Measurements from ENCODE around the gene S100PBP.
"Not testable (repeated sequence)": the region's sequence is repeated elsewhere in the genome, so short reads cannot be mapped to it uniquely, and the experiment has no call there.

The S100PBP gene

GRCh38 chr1:32783851-32784250, 33.6 kb upstream of the S100PBP start:
- FAIRE-seq (no peak), DNase-seq (ENCODE audit: extremely low spot score, insufficient read length, low read depth) (no peak)

- FAIRE-seq, result no peak
These were observed 32.6 kb upstream of the S100PBP start for GRCh38 chr1:32784817-32785216.

DNA sequence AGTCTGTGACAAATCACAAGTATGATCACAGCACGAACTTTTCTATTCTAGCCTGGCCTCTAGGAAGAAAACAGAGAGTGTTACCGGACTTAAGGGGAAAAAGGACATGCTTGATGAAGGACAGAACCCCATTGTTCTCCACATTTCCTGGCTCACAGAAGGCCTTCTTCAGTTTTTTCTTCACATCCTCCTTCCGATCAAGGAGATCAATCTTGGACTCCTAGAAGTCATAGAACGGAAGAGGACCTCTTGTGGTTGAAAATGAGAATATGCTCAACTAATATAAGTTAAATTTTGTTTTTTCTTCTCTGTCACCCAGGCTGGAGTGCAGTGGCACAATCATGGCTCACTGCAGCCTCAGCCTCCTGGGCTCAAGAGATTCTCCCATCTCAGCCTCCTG, 30.6 kb upstream of the S100PBP start:
- peak; percentile 71 for FAIRE-seq
- no peak for DNase-seq (ENCODE audit: extremely low spot score, insufficient read length, low read depth)

More at GRCh38 chr1:32784817-32785216, 32.6 kb upstream of the S100PBP start:
- no peak for DNase-seq (ENCODE audit: extremely low spot score, insufficient read length, low read depth)

GRCh38 chr1:32789356-32789755, 28.1 kb upstream of the S100PBP start:
- not testable (repeated sequence) for FAIRE-seq; DNase-seq (ENCODE audit: extremely low spot score, insufficient read length, low read depth)

DNA sequence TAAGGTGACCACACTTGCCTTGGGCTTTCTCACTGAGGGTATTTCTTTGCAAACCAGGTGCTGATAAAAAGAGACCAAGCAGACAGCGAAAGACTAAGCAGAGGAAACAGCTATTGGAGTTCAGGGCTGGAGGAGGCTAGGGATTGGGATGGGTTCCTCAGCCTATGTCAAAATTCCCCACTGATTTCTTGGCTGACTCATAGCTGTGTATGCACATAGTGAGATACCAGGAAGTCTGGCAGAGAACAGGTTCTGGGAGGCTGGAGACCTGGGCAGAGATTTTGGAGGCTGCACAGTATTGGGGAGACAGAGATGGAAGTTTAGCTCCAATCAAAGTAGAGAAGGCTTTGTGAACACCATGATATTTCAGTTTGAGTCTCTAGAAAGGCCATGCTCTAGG, 25.6 kb upstream of the S100PBP start:
- FAIRE-seq, result no peak
- no peak for DNase-seq (ENCODE audit: extremely low spot score, insufficient read length, low read depth)

DNA sequence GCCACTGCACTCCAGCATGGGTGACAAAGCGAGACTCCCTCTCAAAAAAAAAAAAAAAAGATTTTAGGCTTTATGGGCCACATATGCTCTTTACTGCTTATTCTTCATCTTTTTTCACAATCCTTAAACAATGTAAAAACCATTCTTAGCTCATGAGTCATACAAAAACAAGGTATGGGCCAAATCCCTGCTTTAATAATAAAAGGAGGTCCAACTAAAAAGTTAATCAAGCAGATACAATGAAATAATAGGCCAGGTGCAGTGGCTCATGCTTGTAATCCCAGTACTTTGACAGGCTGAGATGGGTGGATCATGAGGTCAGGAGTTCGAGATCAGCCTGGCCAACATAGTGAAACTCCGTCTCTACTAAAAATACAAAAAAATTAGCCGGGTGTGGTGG, 21.7 kb upstream of the S100PBP start:
- not testable (repeated sequence) for FAIRE-seq; DNase-seq (ENCODE audit: extremely low spot score, insufficient read length, low read depth)

- DNase-seq (ENCODE audit: extremely low spot score, insufficient read length, low read depth), result no peak
- FAIRE-seq, result no peak
These were observed 20.0 kb upstream of the S100PBP start for GRCh38 chr1:32797456-32797855.

GRCh38 chr1:32798191-32798590, 19.3 kb upstream of the S100PBP start:
- FAIRE-seq, result no peak

GRCh38 chr1:32798679-32799416, 18.6 kb upstream of the S100PBP start:
- DNase-seq (ENCODE audit: extremely low spot score, insufficient read length, low read depth) (no peak), FAIRE-seq (peak; percentile 77)

More at GRCh38 chr1:32798191-32798590, 19.3 kb upstream of the S100PBP start:
- no peak for DNase-seq (ENCODE audit: extremely low spot score, insufficient read length, low read depth)

DNA sequence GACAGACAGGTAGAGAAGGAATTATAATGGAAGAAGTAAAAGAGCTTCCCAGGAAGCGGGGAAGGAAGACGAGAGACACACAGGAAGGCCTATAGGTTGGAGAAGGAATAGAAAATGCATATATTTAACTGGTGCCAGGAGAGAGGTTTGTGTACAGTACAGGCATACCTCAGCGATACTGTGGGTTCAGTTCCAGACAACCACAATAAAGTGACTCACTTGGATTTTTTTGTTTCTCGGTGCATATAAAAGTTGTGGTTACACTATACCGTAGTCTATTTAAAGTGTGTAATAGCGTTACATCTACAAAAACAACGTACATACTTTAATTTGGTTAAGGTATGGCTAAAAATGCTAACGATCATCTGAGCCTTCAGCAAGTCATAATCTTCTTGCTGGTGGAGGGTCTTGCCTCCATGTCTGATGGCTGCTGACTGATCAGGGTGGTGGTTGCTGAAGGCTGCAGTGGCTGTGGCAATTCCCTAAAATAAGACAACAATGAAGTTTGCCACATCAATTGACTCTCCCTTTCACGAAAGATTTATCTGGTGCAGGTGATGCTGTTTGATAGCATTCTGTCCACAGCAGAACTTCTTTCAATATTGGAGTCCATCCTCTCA, 16.2 kb upstream of the S100PBP start:
- FAIRE-seq (no peak), DNase-seq (ENCODE audit: extremely low spot score, insufficient read length, low read depth) (no peak)

DNA sequence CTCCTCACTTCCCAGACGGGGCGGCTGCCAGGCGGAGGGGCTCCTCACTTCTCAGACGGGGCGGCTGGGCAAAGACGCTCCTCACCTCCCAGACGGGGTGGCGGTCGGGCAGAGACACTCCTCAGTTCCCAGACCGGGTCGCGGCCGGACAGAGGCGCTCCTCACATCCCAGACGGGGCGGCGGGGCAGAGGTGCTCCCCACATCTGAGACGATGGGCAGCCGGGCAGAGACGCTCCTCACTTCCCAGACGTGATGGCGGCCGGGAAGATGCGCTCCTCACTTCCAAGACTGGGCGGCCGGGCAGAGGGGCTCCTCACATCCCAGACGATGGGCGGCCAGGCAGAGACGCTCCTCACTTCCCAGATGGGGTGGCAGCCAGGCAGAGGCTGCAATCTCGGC, 13.0 kb upstream of the S100PBP start:
- DNase-seq (ENCODE audit: extremely low spot score, insufficient read length, low read depth); FAIRE-seq: not testable (repeated sequence)

DNA sequence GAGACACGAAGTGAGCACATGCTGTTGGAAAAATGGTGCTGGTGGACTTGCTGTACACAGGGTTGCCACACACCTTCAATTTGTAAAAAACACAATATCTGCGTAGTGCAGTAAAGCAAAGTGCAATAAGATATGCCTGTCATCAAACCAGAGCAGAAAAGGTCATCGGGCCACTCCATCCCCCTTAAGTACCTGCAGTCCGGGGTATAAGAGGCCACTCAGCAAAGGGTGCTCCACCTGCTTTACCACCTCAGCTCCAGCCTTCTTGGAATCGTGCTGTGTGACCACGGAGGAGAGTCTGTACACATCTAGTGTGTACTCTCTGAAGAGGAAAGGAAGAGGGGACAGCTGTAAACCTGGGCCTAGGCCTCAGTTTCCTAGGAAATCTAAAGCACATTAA, 11.2 kb upstream of the S100PBP start:
- no peak for DNase-seq (ENCODE audit: extremely low spot score, insufficient read length, low read depth)
- FAIRE-seq, result no peak

GRCh38 chr1:32806910-32807523, 10.4 kb upstream of the S100PBP start:
- DNase-seq (ENCODE audit: extremely low spot score, insufficient read length, low read depth) (no peak), FAIRE-seq (no peak)

GRCh38 chr1:32808580-32808979, 8.9 kb upstream of the S100PBP start:
- FAIRE-seq, result no peak
- no peak for DNase-seq (ENCODE audit: extremely low spot score, insufficient read length, low read depth)

DNA sequence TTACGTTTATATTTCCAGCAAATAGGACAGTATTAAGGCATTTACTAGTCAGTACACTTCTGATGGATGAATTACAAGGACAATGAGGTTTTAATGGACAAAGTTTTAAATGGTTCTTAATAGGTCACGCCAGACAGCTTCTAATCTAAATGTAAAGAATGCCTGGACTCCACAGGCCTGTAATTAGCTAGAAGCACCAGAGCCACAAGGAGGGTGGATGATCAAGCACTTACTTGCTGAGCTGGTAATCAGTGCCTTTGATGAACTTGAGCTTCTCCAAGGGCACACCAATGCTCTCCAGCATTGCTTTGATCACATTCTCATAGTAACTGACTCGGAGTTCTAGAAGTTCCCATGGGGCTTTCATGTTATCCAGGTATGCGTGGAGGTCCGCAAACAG, 7.1 kb upstream of the S100PBP start:
- FAIRE-seq (no peak), DNase-seq (ENCODE audit: extremely low spot score, insufficient read length, low read depth) (no peak)

DNA sequence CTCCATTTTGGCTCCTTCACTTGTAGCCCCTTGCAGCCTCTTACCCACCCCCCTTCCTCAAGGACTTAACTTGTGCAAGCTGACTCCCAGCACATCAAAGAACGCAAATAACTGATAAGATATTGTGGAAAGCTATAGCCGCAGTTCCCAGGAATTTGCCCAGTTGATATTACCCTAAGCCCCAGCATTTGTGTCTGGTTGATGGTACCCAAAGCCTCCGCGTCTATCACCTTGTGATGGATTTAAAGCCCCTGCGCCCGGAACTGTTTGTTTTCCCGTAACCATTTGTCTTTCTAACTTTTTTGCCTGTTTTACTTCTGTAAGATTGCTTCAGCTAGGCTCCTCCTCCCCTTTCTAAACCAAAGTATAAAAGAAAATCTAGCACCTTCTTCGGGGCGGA, 6.2 kb upstream of the S100PBP start:
- FAIRE-seq, result no peak
- DNase-seq (ENCODE audit: extremely low spot score, insufficient read length, low read depth), result no peak

DNA sequence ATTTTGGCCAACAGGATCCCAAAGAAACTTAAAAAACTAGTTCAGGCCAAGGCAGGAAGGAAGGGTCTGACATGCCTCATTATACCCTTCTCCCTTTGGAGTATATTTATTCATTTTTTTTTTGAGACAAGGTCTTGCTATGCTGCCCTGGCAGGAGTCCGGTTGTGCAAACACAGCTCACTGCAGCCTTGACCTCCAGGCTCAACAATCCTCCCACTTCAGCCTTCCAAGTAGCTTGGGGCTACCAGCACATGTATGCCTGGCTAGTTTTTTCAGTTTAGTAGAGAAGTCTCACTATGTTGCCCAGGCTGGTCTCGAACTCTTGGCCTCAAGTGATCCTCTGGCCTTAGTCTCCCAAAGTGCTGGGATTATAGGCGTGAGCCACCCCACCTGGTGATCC, 5.5 kb upstream of the S100PBP start:
- DNase-seq (ENCODE audit: extremely low spot score, insufficient read length, low read depth), result no peak
- no peak for FAIRE-seq

DNA sequence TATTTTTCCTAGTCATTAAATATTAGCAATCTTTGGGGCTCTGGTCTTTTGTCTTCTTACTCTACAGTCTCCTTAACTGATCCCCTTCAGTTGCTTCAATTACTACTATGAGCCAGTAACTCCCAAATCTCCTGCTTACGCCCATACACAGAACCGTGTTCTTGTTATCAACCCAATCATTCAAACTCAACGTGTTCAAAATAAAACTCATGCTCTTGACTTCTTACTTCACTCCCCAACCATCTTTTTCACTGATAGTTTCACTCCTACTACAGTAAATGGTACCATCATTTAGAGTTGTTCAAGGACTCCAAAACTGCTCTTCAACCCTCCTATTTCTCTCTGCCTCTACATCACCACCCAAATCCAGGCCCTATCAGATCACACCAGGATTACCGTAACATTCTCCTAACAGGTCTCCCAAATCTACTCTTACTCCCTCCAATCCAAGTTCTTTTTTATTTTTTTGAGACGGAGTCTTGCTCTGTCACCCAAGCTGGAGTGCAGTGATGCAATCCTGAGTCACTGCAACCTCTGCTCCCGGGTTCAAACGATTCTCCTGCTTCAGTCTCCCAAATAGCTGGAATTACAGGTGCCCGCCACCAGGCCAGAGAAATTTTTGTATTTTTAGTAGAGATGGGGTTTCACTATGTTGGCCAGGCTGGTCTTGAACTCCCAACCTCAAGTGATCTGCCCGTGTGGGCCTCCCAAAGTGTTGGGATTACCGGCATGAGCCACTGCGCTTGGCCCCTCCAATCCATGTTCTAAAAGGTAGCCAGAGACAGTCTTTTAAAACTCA, 3.3 kb upstream of the S100PBP start:
- no peak for FAIRE-seq
- DNase-seq (ENCODE audit: extremely low spot score, insufficient read length, low read depth), result no peak

- DNase-seq (ENCODE audit: extremely low spot score, insufficient read length, low read depth) (no peak), FAIRE-seq (no peak)
These were observed 736 bp upstream of the S100PBP start for GRCh38 chr1:32816676-32817158.
